Panc1 (cell line): ENCODE data around the gene MED16.
A peak's percentile ranks its signal among the peaks of the same experiment; 100 is the strongest.

Experiments
- CTCF ChIP-seq: fragments of 450-650 bp; IDR thresholded peaks from 2 replicates; pipeline ENCODE4 v1.5.1; 2017; ENCODE audit warnings: mild to moderate bottlenecking
- POLR2AphosphoS5 ChIP-seq: IDR thresholded peaks from 2 replicates; pipeline ENCODE4 v1.6.1; 2012; ENCODE audit warnings: mild to moderate bottlenecking, low read depth, low read length, moderate library complexity
- REST ChIP-seq, 2 experiments: IDR thresholded peaks; 2 replicates each; pipeline ENCODE4 v1.6.1; 2011 to 2012; ENCODE audit warnings: low read depth in 2 of 2, control low read depth in 1 of 2, low read length in 1 of 2, mild to moderate bottlenecking in 1 of 2, moderate library complexity in 1 of 2; ENCODE audit not compliant: insufficient read depth in 1 of 2
- SIN3A ChIP-seq: IDR thresholded peaks from 2 replicates; pipeline ENCODE4 v1.6.1; 2012; ENCODE audit warnings: low read depth, mild to moderate bottlenecking, low read length, moderate library complexity, borderline replicate concordance; ENCODE audit not compliant: insufficient read depth

GRCh38 chr19:917323-918151, 24.6 kb upstream of the MED16 start, which contains the start of gene KISS1R:
- no peak for TF ChIP-seq POLR2AphosphoS5
- peak; percentile 82 for TF ChIP-seq CTCF
- no peak for TF ChIP-seq REST (IDR thresholded peaks at IDR 0.05; ENCODE audit: insufficient read depth in 1 of 2, low read depth in 2 of 2, low read length in 1 of 2)
- no peak for TF ChIP-seq SIN3A
